A549 (cell line): Measurements from ENCODE around the gene TTI1. TPM values are rescaled to one million over a fixed set of nuclear protein-coding genes. Genes with fewer than 3 reads are reported as not detected.

Experiments
- ATAC-seq, 2 experiments: fragments of 200-7000 bp in 1 of 2; fragments of >200 bp in 1 of 2; cut with Nextera tagmentation in 1 of 2; cut with Tn5 transposase in 1 of 2; 3 replicates each; pipeline versions ENCODE4 v1.8.0 to v1.9.1; 2018 to 2020; ENCODE audit warnings: mild to moderate bottlenecking in 1 of 2, moderate library complexity in 1 of 2
- CTCF ChIA-PET: fragments of 300-600 bp; sonication (Branson Sonifier 250); formaldehyde crosslinking; extraction: SDS; loops from one replicate; lab custom pipeline; 2021; ENCODE audit warnings: antibody characterized with exemption, inconsistent platforms; lab: Yijun Ruan, JAX
- POLR2A ChIA-PET: fragments of 350-600 bp; formaldehyde crosslinking; extraction: SDS; loops from one replicate; lab custom pipeline; 2021; ENCODE audit warnings: antibody characterized with exemption, inconsistent platforms; lab: Yijun Ruan, JAX
- DNase-seq, 2 experiments: peaks; one replicate each; pipeline versions ENCODE4 v3.0.0 to v3.0.0-alpha.2; 2011 to 2016; ENCODE audit warnings: low read depth in 1 of 2, low spot score in 1 of 2
- FAIRE-seq: peaks from 2 replicates; lab custom pipeline; 2011; peaks lifted over from hg19 to GRCh38; lab: Jason Lieb, UNC
- H3K27ac ChIP-seq, 2 experiments: fragments of >200 bp; sonication (Bioruptor Twin); formaldehyde crosslinking; 3 replicates each; pipeline ENCODE4 v1.5.1; 2016 to 2017
- H3K4me1 ChIP-seq: fragments of >200 bp; sonication (Bioruptor Twin); formaldehyde crosslinking; 3 replicates; pipeline ENCODE4 v1.6.1; 2016
- H3K4me2 ChIP-seq: fragments of >200 bp; sonication (Bioruptor Twin); formaldehyde crosslinking; 3 replicates; pipeline ENCODE4 v1.6.1; 2016
- H3K4me3 ChIP-seq: fragments of >200 bp; sonication (Bioruptor Twin); formaldehyde crosslinking; 3 replicates; pipeline ENCODE4 v1.5.1; 2016
- H3K9me3 ChIP-seq: fragments of >200 bp; sonication (Bioruptor Twin); formaldehyde crosslinking; 3 replicates; pipeline ENCODE4 v1.6.1; 2016
- ATOH8 ChIP-seq: fragments of 250-450 bp; sonication (Bioruptor Pico); IDR thresholded peaks from 2 replicates; pipeline ENCODE4 v1.5.0; 2020; ENCODE audit warnings: low read depth, mild to moderate bottlenecking, moderate library complexity
- BHLHE40 ChIP-seq: IDR thresholded peaks from 2 replicates; pipeline ENCODE4 v1.6.1; 2012; ENCODE audit warnings: low read depth, low read length, inconsistent platforms
- CEBPB ChIP-seq, 2 experiments: fragments of >200 bp in 1 of 2; sonication (Bioruptor Twin) in 1 of 2; formaldehyde crosslinking in 1 of 2; IDR thresholded peaks; 2 replicates each; pipeline ENCODE4 v1.6.1; 2012 to 2016
- CHD2 ChIP-seq: fragments of 150-350 bp; IDR thresholded peaks from 2 replicates; pipeline ENCODE4 v1.6.1; 2014; ENCODE audit warnings: low read length; ENCODE audit not compliant: partially characterized antibody
- CHD4 ChIP-seq: fragments of 200-600 bp; sonication (generic); IDR thresholded peaks from 2 replicates; pipeline ENCODE4 v1.6.1; 2016; ENCODE audit warnings: antibody characterized with exemption, mild to moderate bottlenecking, borderline replicate concordance
- ESRRA ChIP-seq: fragments of 150-350 bp; IDR thresholded peaks from 2 replicates; pipeline ENCODE4 v1.6.1; 2014; ENCODE audit warnings: mild to moderate bottlenecking, low read length, borderline replicate concordance
- GATA3 ChIP-seq: IDR thresholded peaks from 2 replicates; pipeline ENCODE4 v1.6.1; 2012; ENCODE audit warnings: borderline replicate concordance
- HDAC2 ChIP-seq: fragments of 200-600 bp; sonication (generic); IDR thresholded peaks from 2 replicates; pipeline ENCODE4 v1.6.1; 2016
- HEYL ChIP-seq: fragments of 250-450 bp; sonication (Bioruptor Pico); IDR thresholded peaks from 2 replicates; pipeline ENCODE4 v1.8.0; 2021; ENCODE audit warnings: mild to moderate bottlenecking, moderate library complexity
- HMGXB4 ChIP-seq: fragments of 250-450 bp; sonication (Bioruptor Pico); IDR thresholded peaks from 2 replicates; pipeline ENCODE4 v1.5.0; 2021; ENCODE audit warnings: mild to moderate bottlenecking, moderate library complexity, borderline replicate concordance
- HOXA7 ChIP-seq: fragments of 250-450 bp; sonication (Bioruptor Pico); IDR thresholded peaks from 2 replicates; pipeline ENCODE4 v1.5.0; 2020; ENCODE audit warnings: mild to moderate bottlenecking, moderate library complexity
- JUNB ChIP-seq: fragments of >200 bp; sonication (Bioruptor Twin); formaldehyde crosslinking; IDR thresholded peaks from 2 replicates; pipeline ENCODE4 v1.6.1; 2016
- KDM1A ChIP-seq: fragments of 200-600 bp; sonication (generic); IDR thresholded peaks from 2 replicates; pipeline ENCODE4 v1.6.1; 2016; ENCODE audit warnings: low read depth, mild to moderate bottlenecking
- MAZ ChIP-seq: fragments of 150-350 bp; IDR thresholded peaks from 2 replicates; pipeline ENCODE4 v1.6.1; 2014; ENCODE audit warnings: antibody characterized with exemption, low read depth, low read length, borderline replicate concordance
- NPAS2 ChIP-seq: fragments of 250-450 bp; sonication (Bioruptor Pico); IDR thresholded peaks from 2 replicates; pipeline ENCODE4 v1.8.0; 2022; ENCODE audit warnings: mild to moderate bottlenecking, moderate library complexity, borderline replicate concordance
- REST ChIP-seq: fragments of 200-600 bp; sonication (generic); IDR thresholded peaks from 2 replicates; pipeline ENCODE4 v1.6.1; 2016; ENCODE audit warnings: antibody characterized with exemption, mild to moderate bottlenecking, moderate library complexity
- TFCP2L1 ChIP-seq: fragments of 250-450 bp; sonication (Bioruptor Pico); IDR thresholded peaks from 2 replicates; pipeline ENCODE4 v1.5.0; 2021; ENCODE audit warnings: mild to moderate bottlenecking
- TP53 ChIP-seq: fragments of 250-450 bp; sonication (Bioruptor Pico); IDR thresholded peaks from 2 replicates; pipeline ENCODE4 v1.5.0; 2021; ENCODE audit warnings: mild to moderate bottlenecking, moderate library complexity
- USF2 ChIP-seq: fragments of 450-650 bp; IDR thresholded peaks from 2 replicates; pipeline ENCODE4 v1.6.1; 2014; ENCODE audit warnings: antibody characterized with exemption
- ZC3H11A ChIP-seq: fragments of 450-650 bp; IDR thresholded peaks from 2 replicates; pipeline ENCODE4 v1.6.1; 2014; ENCODE audit warnings: antibody characterized with exemption, mild to moderate bottlenecking
- ZNF302 ChIP-seq: fragments of 250-450 bp; sonication (Bioruptor Pico); IDR thresholded peaks from 2 replicates; pipeline ENCODE4 v1.9.0; 2021; ENCODE audit warnings: inconsistent platforms, mild to moderate bottlenecking, moderate library complexity
- WGBS: methylation state at CpG from one replicate; pipeline ENCODE4 v1.1.6; 2017; ENCODE audit errors: missing lambda C conversion rate; 5-methylcytosine and 5-hydroxymethylcytosine counted together
- polyA plus RNA-seq, 4 experiments: library from polyadenylated mRNA; depleted of rRNA in 3 of 4; stranded (reverse); fragments of >200 nt; fragmentation: RNase III in 1 of 4; extraction: RNeasy Plus Mini Kit Qiagen cat#74134 plus additional on column Dnase treatment in 1 of 4; gene quantifications; 2 replicates in 3 of 4; 3 replicates in 1 of 4; pipeline ENCODE4 v1.2.3, GENCODE V29; 2011 to 2017

The TTI1 gene
- polyA plus RNA-seq, 2 of the 4 experiments (the other 2 are of a cell fraction): 20.6 to 27.9 TPM

GRCh38 chr20:38023181-38024001 is 9.9 kb downstream of the TTI1 start:
- peak; percentile 54 for FAIRE-seq
- 44% methylated on average over 5 of the region's 5 CpGs for WGBS
- CTCF ChIA-PET: interaction anchor here (1.0 to 1.4 kb wide), 2 partner anchors 10 to 34 kb away, joined by 3 to 5 read pairs; partner anchors contain the start of genes RPRD1B and TTI1
- Histone ChIP-seq H3K4me3 (no peak overlapping the region), H3K27ac (peak overlapping the region; percentile 59 to 61), H3K4me1 (peaks cover 31% of the 10 kb centered on the region), H3K4me2 (peak overlapping the region; percentile 50), H3K9me3 (peaks cover 14% of the 10 kb centered on the region)
- peak in 1 of 2 experiments; percentile 47 for DNase-seq
- peak; percentile 54 to 85; a peak in 4 of 6 replicates for ATAC-seq
- POLR2A ChIA-PET: no interaction called here
- TF ChIP-seq CEBPB (IDR thresholded peaks at IDR 0.05) (no peak), KDM1A (no peak), TP53 (CRISPR knock-in tag) (no peak), NPAS2 (no peak)

GRCh38 chr20:38021087-38021772 is 12.0 kb downstream of the TTI1 start:
- Histone ChIP-seq H3K27ac (no peak overlapping the region; a peak in 1 of 6 replicates), H3K4me2 (0 out of 3 replicates have a peak overlapping the region, but pooled peaks have one; percentile 9), H3K9me3 (peaks cover 35% of the 10 kb centered on the region), H3K4me3 (no peak overlapping the region), H3K4me1 (peaks cover 31% of the 10 kb centered on the region)
- 49% methylated on average over 2 of the region's 2 CpGs for WGBS
- ChIA-PET POLR2A (no interaction called here), CTCF (interaction anchor here (0.7 to 1.4 kb wide), 4 partner anchors 8 to 52 kb away, joined by 3 read pairs; partner anchors contain the start of genes RPRD1B and TTI1)
- peak; percentile 54 for FAIRE-seq
- DNase-seq: no peak
- no peak; a peak in 1 of 6 replicates for ATAC-seq
- TF ChIP-seq MAZ: no peak
- TF ChIP-seq GATA3: no peak
- no peak for TF ChIP-seq ATOH8 (CRISPR knock-in tag)
- TF ChIP-seq HDAC2: no peak
- no peak for TF ChIP-seq JUNB
- no peak for TF ChIP-seq HMGXB4 (CRISPR knock-in tag)
- no peak for TF ChIP-seq TFCP2L1
- TF ChIP-seq USF2: no peak
- no peak for TF ChIP-seq HOXA7
- TF ChIP-seq ESRRA: no peak
- no peak for TF ChIP-seq CHD2
- TF ChIP-seq REST: no peak
- TF ChIP-seq BHLHE40: no peak
- TF ChIP-seq ZC3H11A: no peak
- TF ChIP-seq CHD4: no peak
- no peak for TF ChIP-seq HEYL (CRISPR knock-in tag)
- no peak for TF ChIP-seq ZNF302 (CRISPR knock-in tag)
